ENCODE measurements around the gene P2RX3.

The P2RX3 gene

DNA sequence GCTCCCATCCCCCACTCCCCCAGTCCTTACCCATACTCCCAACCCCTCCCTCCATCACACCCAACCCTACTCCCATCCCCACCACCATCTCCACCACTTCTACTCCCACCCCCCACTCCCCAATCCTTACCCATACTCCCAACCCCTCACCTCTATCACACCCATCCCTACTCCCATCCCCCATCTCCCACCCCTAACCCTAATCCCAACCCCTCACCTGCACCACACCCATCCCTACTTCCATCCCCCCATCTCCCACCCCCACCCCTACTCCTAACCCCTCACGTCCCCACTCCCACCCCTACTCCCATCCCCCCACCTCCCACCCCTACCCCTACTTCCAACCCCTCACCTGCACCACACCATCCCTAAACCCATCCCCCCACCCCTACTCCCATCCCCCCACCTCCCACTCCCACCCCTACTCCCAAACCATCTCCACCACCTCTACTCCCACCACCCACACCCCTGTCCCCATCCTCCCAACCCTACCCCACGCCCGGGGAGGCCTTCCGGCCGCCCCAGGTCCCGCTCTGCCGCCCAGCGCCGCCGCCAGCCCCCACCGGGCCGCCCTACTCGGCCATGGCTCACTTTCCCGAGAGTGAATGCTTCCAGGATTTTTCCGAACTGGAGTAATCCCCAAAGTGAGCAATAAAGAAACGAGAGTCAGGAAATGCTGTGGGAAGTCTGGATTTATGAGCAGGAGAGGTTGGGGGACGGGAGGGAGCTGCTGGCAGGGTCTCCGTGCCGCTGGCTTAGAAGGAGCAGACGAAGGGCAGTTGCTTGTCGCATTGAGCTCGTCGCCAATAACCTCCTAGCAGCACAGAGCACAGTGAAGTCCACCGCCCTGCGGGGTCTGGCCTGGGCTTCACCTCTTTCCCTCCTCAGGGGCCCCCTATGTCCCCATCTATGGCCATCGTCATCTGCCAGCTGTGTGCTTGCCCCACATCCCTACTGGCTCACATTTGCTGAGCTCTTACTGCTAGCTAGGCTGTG, 38.2 kb downstream of the P2RX3 start:
- DNase-seq, result no peak

DNA sequence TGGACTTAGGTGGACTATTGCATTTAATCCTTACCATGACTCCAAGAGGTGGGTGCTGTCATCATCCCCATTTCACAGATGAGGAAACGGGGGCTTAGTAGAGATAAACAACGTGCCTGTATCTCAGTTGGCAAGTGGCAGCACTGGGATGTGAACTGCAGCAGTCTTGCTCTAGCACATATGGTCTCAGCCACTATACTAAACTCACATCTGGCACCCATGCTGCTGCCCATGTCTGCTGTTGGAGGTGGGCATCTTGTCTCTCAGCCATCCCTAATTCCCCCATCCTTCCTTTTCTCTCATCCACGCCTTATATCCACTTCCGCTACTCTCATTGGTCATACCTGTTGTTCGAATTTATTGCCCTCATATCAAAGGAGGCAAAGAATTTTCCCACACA, 39.0 kb downstream of the P2RX3 start:
- no peak for DNase-seq

DNA sequence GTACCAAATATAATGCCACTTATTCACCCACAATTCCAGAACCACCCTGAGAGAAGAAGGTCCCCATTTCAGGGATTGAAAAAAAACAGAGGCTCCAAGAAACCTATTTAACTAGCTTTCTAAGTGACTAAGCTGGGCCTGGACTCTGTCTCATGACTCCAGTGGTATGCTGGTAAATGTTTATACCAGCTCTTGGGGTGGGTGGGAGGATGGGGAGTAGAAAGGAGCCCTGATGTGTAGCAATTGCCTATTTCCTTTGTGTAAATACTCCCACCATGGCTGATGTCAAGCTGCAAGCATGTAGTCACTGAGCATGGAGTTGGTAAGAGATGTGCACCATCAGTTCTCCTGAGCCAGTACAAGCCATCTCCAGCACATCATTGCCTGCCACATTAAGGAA, 40.0 kb downstream of the P2RX3 start:
- DNase-seq, result no peak

DNA sequence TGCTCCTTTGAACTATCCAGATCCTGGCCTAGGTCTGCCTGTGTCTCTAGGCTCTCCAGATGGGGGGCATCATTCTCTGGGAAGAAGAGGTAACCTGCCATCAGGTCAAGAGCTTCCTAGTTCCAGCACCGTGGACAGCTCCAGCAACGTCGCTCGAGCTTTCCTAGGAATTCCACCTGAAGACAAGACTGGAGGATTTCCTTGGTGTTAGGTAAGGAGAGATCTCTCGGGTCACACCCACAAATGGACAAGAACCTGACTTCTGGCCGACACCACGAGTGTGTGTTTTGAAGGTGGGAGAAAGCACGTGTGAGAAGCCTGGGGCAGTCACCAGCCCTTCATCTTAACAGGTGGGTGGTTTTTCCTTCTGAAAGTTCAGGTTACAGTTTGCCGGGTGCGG, 41.6 kb downstream of the P2RX3 start:
- no peak for DNase-seq

DNA sequence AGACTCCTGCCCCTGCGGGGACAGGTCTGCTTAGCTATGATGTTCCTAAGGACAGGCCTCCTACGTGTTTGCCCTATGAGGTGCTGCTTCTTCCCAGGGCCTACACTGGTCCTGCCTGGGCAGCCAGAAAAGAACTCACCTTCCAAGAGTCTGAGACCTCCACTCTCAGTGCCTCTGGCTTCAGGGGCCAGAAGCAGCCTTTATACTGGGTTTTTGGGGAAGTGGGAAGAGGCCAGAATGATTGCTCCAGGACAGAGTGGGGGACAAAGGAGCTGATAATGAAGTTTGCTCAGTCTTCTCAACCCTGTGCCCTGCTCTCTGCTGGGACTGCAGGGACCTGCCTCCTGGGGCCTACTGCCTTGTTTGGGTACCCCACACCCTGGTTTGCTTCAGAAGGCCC, 42.8 kb downstream of the P2RX3 start, which contains the start of gene PRG3:
PRG3 (minus strand) TSS at position 176 of the 400 bp plus-strand sequence. CDS start 442 bp downstream, outside the sequence.
- no peak for DNase-seq

DNA sequence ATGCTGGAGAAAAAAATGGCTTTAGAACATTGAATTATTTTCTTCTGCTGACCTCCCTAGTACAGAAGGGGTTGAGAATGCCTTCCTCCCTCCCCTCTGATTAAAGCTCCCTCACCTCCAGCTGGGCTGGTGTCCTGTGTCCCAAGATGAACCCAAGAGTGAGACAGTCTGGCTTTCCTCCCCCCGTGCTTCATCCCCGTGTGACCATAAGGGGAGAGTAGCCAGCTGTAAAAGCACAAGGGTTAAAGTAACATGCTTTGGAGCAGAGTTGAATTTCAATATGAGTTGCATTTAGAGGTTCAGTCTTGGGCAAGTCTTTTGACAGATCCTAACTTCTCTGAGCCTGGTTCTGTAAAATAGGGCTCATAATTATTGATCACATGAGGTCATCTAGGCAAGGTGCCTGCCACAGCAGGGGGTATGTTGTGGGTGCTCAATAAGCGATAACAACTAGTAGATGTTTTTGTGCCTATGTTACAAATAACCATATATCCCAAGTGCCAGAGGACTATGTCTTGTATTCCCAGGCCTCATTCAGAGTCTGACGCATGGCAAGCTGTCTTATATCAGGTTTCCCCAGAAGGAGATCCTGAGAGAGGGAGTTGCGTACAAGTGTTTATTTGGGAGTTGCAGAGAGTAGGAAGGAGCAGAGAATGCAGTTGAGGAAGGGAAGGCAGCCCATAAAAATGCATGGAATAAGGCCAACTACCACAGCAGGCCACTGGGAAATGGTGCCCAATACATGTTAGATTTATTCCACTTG, 48.2 kb downstream of the P2RX3 start:
- DNase-seq, result no peak

DNA sequence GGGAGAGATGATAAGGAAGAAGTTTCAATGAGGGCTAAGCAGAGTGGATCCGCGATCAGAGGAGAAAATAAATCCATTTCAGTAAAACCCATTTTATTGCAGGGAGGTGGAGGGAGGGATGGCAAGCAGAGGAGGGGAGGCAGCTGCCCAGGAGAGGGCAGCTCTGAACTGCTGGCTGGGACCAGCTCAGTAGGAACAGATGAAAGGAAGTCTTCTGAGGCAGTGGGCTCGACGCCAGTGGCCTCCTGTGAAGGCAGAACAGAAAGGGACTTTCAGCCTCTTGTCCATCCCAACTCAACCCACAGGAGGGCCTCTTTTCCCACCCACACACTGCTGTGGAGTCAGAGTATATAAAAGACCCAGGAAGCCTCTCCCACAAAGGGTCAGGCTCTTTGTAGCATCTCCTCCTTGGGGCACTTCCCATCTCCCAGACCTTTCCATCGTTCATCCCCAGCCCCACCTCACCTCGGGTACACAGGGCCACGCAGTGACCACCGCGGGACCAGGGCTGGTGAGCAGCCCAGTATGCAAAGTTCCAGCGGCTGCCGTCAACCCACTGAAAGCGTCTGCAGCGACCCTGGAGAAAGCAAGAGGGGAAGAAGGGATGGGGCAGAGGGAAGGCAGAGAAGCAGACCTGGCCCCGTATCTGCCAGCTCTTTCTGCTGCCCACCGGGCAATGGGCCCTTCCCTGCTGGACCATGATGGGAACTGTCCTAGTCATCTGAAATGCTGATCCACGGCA, 49.3 kb downstream of the P2RX3 start:
- DNase-seq, result no peak

DNA sequence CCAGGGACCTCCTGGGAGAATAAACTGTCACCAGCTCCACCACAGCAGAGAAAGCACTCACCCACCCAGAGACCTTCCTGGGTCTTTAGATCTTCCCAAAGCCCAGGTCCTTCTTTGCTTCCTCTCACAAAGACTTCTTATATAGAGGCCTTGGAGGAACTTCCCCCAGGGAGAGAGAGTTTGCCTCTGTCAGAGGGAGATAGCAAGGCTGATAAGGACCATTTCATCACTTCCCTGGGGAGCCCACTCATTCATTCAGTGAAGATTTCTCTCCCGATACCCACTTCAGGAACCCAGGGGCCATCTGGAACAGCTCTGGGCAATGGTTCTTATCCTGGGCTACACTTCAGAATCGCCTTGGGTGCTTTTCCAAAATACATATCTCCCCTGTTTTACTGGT, 52.4 kb downstream of the P2RX3 start, which contains the start of gene PRG2:
PRG2 (minus strand) TSS at position 116 of the 400 bp plus-strand sequence. CDS start 706 bp downstream, outside the sequence.
- no peak for DNase-seq

DNA sequence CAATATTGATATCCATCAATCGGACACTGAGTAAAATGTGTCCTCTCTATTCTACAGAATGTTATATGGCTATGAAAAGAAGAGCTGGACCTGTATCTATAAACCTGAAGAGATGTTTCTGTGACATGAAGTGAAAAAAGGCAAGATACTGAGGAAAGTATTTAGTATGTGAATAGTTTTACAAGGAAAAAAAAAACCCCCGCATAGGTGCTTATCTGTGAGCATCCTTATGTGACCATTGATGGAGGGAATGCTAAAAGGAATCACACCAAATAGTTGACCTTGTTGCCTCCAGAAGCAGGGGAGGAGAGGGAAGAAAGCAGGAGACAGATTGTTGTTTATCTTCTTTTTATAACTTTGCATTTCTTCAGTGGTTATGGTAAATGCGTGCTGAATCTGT, 53.0 kb downstream of the P2RX3 start:
- DNase-seq, result no peak

DNA sequence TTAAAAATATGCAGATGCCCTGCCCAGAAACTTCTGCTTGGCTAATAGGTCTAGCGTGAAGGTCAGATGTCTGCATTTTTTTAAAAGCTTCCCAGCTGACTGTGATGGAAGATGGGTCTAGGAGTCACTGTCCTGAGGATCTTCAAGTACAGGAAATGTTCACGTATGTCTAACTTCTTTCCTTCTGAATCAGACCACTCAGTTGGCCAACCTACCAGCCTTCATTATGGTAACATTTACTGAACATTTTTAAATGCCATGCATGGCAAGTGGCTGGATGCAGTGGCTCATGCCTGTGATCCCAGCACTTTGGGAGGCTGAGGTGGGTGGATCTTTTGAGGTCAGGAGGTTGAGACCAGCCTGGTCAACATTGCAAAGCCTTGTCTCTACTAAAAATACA, 53.4 kb downstream of the P2RX3 start:
- no peak for DNase-seq

DNA sequence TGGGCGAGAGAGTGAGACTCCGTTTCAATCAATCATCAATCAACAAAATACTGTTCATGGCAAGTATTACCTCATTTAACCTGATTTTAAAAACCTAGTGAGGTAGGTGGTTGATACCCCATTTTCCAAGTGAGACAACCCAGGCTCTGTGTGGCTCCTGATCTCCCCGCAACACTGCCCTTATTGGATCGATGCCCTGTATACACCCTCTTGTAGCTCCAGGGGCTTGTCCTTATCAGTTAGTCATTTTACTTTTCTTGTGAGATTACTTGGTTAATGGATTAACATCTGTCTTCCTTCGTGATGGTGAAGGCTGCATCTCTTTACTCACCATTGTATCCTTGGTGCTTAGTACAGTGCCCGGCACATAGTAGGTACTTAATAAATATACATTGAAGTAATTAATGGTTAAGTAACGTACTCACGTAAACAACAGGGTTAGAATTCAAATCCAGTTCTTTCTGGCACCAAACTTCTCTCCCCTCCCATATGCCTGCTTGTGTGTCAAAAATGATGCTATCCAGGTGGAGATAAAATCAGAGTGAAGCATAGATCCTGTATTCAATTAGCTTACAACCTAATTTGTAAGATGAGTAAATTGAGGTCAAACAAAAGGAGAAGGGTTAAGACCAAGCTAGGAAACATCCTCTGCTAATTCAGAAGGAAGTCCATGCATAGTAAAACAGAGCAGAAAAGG, 54.1 kb downstream of the P2RX3 start:
- DNase-seq, result no peak

DNA sequence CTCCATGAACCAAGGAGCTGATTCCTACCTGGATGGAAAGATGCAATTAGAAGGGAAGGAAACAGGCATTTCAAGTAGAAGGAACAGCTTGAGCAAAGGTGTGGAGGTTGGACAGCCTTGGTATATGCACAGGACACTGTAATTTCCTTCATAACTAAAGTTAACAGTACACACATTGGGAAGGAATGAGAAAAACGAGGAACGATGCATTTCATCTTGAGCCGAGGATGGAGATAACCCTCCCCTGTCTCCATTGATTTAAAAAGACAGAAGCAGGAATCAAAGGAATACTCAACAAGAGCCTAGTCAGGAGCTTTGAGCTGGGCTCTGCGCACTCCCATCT, 54.6 kb downstream of the P2RX3 start:
- DNase-seq, result no peak

DNA sequence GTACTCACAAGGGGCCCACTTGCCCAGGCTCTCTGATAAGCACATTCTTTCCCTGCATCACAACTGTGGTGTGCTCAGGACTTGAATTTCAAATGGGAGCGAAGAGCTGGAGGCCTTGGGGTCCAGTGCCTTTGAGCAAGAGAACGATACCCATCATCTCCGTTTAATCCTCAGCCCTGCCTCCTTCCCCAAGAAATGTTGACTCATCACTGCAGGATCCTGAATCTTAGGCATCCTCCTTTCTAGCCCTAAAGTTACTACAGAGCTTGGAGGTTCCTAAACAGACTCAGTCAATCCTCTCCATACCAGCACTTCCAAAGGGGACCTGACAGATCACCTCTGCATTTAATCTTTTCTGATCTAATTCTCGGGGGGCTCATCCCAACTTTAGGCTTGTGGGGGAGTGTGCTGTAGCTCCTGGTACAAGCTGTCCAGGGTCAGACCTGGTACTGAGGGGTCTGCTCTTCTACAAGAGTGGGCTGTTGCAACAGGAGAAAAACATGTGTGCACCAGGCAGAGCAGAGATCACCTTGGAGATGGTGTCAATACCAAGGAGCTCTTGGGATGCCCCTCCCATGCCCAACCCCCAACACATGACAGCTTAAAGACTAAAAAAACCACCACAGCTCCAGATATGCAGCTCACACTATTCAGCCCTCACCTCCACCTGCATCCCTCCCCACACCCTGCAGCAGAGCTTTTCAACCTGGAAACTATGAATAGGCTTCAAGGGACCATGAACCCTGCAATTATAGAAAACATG, 56.2 kb downstream of the P2RX3 start:
- no peak for DNase-seq

DNA sequence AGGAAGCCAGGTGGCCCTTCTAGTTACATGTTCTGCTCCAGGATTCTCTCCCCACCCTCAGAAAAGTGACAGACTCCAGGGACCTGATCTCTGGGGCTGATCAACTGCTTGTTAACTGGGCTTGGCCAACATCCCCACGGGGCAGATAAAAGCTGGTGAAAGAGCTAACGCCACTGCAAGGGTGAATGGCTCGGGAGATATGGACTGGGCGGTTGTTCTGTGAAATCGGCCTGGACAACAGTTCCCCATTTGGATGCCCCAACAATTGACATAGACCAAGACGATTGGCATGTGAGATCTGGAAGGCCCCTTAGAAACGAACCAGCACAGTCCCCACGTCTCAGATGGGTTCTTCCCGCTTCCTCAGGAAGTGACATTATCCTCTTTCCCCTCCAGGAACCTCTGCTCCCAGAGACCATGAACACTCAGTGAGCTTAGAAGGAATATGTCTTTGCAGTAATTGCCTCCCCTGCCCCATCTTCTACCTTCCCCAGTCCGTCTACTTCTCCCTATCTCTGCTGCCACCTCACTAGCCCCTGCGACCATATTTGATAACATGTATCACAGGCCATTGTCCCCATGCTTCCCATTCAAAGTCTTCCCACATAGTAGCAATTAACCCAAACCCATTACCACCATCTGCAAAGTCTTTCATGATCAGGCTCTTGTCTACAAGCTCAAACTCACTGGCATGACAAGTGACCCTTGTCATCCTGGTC, 57.9 kb downstream of the P2RX3 start:
- DNase-seq, result no peak

DNA sequence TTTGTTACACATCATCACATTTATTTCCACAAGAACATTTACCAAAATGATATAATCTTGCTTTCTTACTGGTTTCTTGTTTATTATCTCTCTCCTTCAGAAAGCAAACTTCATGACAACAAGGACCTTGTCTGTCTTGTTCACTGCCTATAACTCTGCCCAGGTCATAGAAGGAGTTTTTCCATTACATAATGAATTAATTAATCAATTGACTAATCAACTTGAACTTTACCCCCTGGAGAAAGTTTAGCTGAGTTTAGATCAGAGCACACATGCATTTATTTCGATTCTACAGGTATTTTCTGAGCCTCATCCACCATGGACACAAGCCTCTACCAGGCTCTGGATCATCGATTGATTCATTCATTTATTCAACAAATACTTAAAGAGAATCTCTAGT, 58.6 kb downstream of the P2RX3 start:
- DNase-seq, result no peak

DNA sequence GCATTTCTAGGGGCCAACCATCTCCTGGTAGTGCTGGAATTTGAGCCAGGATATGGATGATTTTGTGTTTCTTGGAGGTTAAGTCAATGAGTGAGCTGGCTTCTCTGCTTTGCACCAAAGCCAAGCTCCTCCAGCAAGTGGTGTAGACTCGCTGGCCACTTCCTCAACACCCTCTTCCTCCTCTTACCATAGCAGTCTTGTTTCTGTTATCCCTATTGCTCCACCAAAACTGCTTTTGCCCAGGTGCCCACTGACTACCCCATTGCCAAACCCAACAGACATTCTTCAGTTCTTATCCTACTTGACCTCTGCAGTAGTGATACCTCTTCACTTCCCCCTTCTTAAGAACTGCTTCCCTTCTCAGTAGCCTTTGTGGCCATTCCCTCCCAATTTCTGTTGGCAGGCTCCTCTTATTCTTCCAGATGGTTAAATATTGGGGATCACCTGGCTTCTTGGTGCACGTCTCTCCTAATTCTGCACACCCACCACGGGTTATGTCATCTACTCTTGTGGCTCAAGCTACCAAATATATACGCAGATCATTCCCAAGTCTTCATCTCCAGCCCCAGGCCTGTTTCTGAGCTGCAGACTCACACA, 59.3 kb downstream of the P2RX3 start:
- no peak for DNase-seq

DNA sequence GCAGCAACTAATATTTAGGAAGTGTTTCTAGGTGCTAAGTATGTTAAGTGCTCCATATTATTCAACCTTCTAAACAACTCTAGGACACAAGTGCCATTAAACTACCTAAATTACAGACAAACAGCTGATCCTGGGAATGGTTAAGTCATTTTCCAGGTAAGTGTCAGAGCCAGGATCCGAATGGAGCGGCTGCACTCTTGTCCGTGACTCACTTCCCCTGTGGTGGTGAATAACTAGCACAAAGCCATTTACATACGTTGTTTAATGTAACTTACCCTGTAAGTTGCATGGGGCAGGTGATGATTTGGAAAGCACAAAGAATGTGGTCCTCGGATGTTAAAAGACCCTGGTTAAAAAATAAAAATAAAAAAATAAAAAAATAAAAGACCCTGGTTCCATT, 61.1 kb downstream of the P2RX3 start:
- no peak for DNase-seq

DNA sequence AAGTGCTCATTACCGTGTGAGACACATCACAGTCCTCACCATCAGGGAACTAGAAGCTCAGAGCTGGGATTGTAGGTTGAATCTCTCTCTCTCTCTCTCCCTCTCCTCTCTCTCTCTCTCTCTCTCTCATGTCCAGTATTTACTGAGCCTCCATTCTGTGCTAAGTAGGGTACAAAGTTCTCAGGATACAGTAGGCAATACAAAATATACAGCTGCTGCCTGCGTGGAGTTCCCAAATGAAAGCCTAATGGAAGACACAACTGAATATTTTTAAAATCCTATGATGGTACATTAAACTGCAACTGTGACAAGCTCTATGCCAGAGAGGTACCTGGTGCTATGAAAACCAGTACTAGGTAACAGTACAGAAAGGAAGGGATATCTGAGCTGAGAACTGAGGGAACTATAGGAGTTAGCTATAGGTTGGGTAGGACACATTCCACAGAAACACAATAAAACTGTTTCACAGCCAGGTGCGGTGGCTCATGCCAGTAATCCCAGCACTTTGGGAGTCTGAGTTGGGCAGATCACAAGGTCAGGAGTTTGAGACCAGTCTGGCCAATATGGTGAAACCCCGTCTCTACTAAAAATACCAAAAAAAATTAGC, 61.9 kb downstream of the P2RX3 start:
- DNase-seq, result no peak

DNA sequence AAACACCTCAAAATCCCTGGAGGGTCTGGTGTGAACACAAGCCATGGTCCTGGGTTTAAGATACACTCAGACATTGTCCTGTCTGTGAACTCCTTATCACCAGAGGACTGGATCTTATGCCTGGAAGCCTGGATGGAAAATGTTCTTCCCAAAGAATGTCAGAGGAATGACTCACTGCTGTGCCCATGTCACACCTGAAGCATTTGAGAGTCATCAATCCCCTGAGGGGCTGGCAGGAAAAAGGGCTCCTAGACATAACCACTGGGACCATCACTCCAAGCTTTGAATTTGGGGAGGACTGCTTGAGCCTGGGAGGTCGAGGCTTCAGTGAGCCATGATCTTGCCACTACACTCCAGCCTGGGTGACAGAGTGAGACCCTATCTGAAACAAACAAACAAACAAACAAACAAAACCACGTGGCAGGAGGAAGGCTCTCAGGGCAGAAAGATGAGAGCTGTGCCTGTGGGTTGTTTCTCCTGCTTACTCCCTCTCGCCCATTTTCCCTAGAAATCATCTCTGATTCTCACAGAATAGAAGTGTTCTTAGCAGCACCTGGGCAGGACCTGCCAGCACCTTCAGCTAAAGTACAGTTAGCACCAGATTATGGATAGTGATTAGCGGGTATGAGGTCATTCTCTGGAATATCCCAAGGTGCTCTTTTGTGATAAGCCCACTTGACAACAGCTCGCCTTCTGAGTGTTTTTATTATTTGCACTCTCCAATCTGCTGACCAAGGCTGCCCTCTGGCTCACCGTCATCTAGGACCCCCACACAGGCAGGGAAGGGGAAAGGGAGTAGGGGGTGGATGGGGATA, 64.2 kb downstream of the P2RX3 start:
- DNase-seq, result peak; percentile 25
